Endothelial cell of umbilical vein (primary cell): ENCODE measurements around the gene PIRT. TPM values are rescaled to one million over a fixed set of nuclear protein-coding genes. Genes with fewer than 3 reads are reported as not detected.

Source experiments
- BruUV-seq: library from RNA; stranded (reverse); fragments of 400-500 nt; replicated peaks from 2 replicates; lab custom pipeline; 2021; lab: Mats Ljungman, UMichigan
- CTCF ChIA-PET: fragments of 300-600, 350-600 bp; sonication (Branson Sonifier 250); formaldehyde crosslinking; loops from one replicate; lab custom pipeline; 2021; ENCODE audit warnings: antibody characterized with exemption, inconsistent platforms; lab: Charles Lee
- POLR2A ChIA-PET: fragments of 300-600, 350-600 bp; sonication (Branson Sonifier 250); formaldehyde crosslinking; loops from one replicate; lab custom pipeline; 2021; ENCODE audit warnings: antibody characterized with exemption, inconsistent platforms; lab: Charles Lee
- DNase-seq: peaks from one replicate; pipeline ENCODE4 v3.0.0-alpha.2; 2011; ENCODE audit warnings: low read depth, low spot score
- FAIRE-seq: peaks from 2 replicates; lab custom pipeline; 2011; peaks lifted over from hg19 to GRCh38; lab: Jason Lieb, UNC
- H2AFZ ChIP-seq: 2 replicates; pipeline ENCODE4 v1.6.0; 2012; ENCODE audit warnings: low read depth, low read length, control low read depth, inconsistent platforms
- H3K27ac ChIP-seq: 2 replicates; pipeline ENCODE4 v1.5.1; 2011; ENCODE audit warnings: low read depth, mild to moderate bottlenecking, control low read depth, low read length, moderate library complexity; ENCODE audit not compliant: insufficient read depth
- H3K27me3 ChIP-seq, 2 experiments: 2 replicates each; pipeline versions ENCODE4 v1.6.0 to v1.6.1; 2011; ENCODE audit warnings: low read length in 2 of 2, mixed read lengths in 1 of 2; ENCODE audit not compliant: control insufficient read depth in 2 of 2, insufficient read depth in 2 of 2
- H3K36me3 ChIP-seq, 2 experiments: 2 replicates in 1 of 2; 3 replicates in 1 of 2; pipeline ENCODE4 v1.5.1; 2011; ENCODE audit warnings: low read length in 2 of 2, mild to moderate bottlenecking in 1 of 2, moderate library complexity in 1 of 2; ENCODE audit not compliant: control insufficient read depth in 2 of 2, insufficient read depth in 2 of 2; ENCODE audit errors: extremely low read depth in 1 of 2
- H3K4me1 ChIP-seq: 3 replicates; pipeline ENCODE4 v1.5.1; 2011; ENCODE audit warnings: mild to moderate bottlenecking, low read length; ENCODE audit not compliant: control insufficient read depth, insufficient read depth; ENCODE audit errors: extremely low read depth
- H3K4me2 ChIP-seq: 2 replicates; pipeline ENCODE4 v1.6.1; 2011; ENCODE audit warnings: low read length, control low read depth, mixed read lengths; ENCODE audit not compliant: insufficient read depth
- H3K4me3 ChIP-seq, 3 experiments: fragments of 200-600 bp in 1 of 3; sonication (generic), shearing (Covaris generic) in 1 of 3; replicated peaks in 1 of 3; 2 replicates each; pipeline ENCODE4 v1.5.1; 2011 to 2016; ENCODE audit warnings: control low read depth in 3 of 3, low read length in 3 of 3, mild to moderate bottlenecking in 2 of 3, inconsistent platforms in 1 of 3, low read depth in 1 of 3, moderate library complexity in 1 of 3; ENCODE audit not compliant: insufficient read depth in 1 of 3
- H3K79me2 ChIP-seq: 2 replicates; pipeline ENCODE4 v1.6.0; 2012; ENCODE audit warnings: low read length, inconsistent platforms; ENCODE audit not compliant: control insufficient read depth, insufficient read depth
- H3K9ac ChIP-seq: replicated peaks from 2 replicates; pipeline ENCODE3; 2011; ENCODE audit warnings: low read length, control low read depth; ENCODE audit not compliant: insufficient read depth; ENCODE audit errors: extremely low read depth
- H3K9me1 ChIP-seq: replicated peaks from 3 replicates; pipeline ENCODE4 v1.6.0; 2011; ENCODE audit warnings: mild to moderate bottlenecking, low read length; ENCODE audit not compliant: control insufficient read depth, insufficient read depth; ENCODE audit errors: extremely low read depth
- H3K9me3 ChIP-seq: replicated peaks from 2 replicates; pipeline ENCODE4 v1.5.1; 2012; ENCODE audit warnings: low read length, inconsistent platforms; ENCODE audit not compliant: control insufficient read depth, insufficient read depth
- H4K20me1 ChIP-seq: replicated peaks from 2 replicates; pipeline ENCODE3; 2011; ENCODE audit warnings: mild to moderate bottlenecking, low read length; ENCODE audit not compliant: control insufficient read depth, insufficient read depth; ENCODE audit errors: extremely low read depth
- EZH2 ChIP-seq: IDR thresholded peaks from 2 replicates; pipeline ENCODE4 v1.6.1; 2012; ENCODE audit warnings: borderline replicate concordance, low read depth, mild to moderate bottlenecking, moderate library complexity, low read length, inconsistent platforms; ENCODE audit not compliant: severe bottlenecking
- FOS ChIP-seq: IDR thresholded peaks from 2 replicates; pipeline ENCODE4 v1.6.1; 2011; ENCODE audit warnings: mild to moderate bottlenecking, low read length, moderate library complexity, borderline replicate concordance; ENCODE audit not compliant: insufficient read depth
- GATA2 ChIP-seq: IDR thresholded peaks from 2 replicates; pipeline ENCODE4 v1.7.0; 2011; ENCODE audit warnings: low read depth, mild to moderate bottlenecking, moderate library complexity, mixed read lengths, low read length; ENCODE audit not compliant: insufficient read length, insufficient read depth
- JUN ChIP-seq: IDR thresholded peaks from 2 replicates; pipeline ENCODE4 v1.6.1; 2011; ENCODE audit warnings: borderline replicate concordance, low read depth; ENCODE audit not compliant: insufficient read length, insufficient read depth
- MYC ChIP-seq: IDR thresholded peaks from one replicate; pipeline ENCODE4 v1.6.1; 2011; ENCODE audit warnings: mild to moderate bottlenecking, low read depth, low read length
- POLR2A ChIP-seq: IDR thresholded peaks from 2 replicates; pipeline ENCODE4 v1.6.1; 2012; ENCODE audit warnings: low read depth, mild to moderate bottlenecking, control low read depth, low read length
- POLR2AphosphoS5 ChIP-seq: IDR thresholded peaks from 2 replicates; pipeline ENCODE4 v1.6.1; 2012; ENCODE audit warnings: low read depth, mild to moderate bottlenecking, control low read depth, low read length, moderate library complexity; ENCODE audit not compliant: insufficient read depth
- dilution Hi-C: fragments of 300-500 bp; cut with MboI; formaldehyde crosslinking; loops from one replicate; pipeline ENCODE4 v1.15.0; 2019; ENCODE audit warnings: low sequenced_read_pairs; ENCODE audit not compliant: extremely low pct_ligation_motif_present
- intact Hi-C: fragments of 100-400 bp; cut with micrococcal nuclease; formaldehyde crosslinking; loops from one replicate; pipeline ENCODE4 v1.10.0; 2022
- polyA plus RNA-seq, 4 experiments: library from polyadenylated mRNA; depleted of rRNA in 3 of 4; stranded (reverse) in 3 of 4; unstranded in 1 of 4; fragments of >200 nt; gene quantifications; 2 replicates each; pipeline versions ENCODE4 v1.2.1 to v1.2.3, GENCODE V29; 2011 to 2012; ENCODE audit warnings: missing spikeins in 1 of 4
- total RNA-seq: library from RNA; stranded (reverse); gene quantifications from 2 replicates; pipeline ENCODE4 v1.2.3, GENCODE V29; 2021
- TF ChIP-seq, protein P1 (sequence below): IDR thresholded peaks from 2 replicates; pipeline ENCODE4 v1.6.1; 2011; ENCODE audit not compliant: insufficient read depth, insufficient read length
- TF ChIP-seq, protein P2 (sequence below), 2 donors: IDR thresholded peaks; 1 replicate in 1 of 2; 2 replicates in 1 of 2; pipeline ENCODE4 v1.5.1; 2011; ENCODE audit warnings: low read length in 2 of 2, mild to moderate bottlenecking in 2 of 2, moderate library complexity in 2 of 2, control low read depth in 1 of 2, inconsistent platforms in 1 of 2, low read depth in 1 of 2; ENCODE audit not compliant: insufficient read depth in 1 of 2; ENCODE audit errors: extremely low read depth in 1 of 2

The PIRT gene
- total and polyA plus RNA-seq, 2 donors (not counting 3 experiments of a cell fraction or from before 2014, with no cell fraction given): not detected

DNA sequence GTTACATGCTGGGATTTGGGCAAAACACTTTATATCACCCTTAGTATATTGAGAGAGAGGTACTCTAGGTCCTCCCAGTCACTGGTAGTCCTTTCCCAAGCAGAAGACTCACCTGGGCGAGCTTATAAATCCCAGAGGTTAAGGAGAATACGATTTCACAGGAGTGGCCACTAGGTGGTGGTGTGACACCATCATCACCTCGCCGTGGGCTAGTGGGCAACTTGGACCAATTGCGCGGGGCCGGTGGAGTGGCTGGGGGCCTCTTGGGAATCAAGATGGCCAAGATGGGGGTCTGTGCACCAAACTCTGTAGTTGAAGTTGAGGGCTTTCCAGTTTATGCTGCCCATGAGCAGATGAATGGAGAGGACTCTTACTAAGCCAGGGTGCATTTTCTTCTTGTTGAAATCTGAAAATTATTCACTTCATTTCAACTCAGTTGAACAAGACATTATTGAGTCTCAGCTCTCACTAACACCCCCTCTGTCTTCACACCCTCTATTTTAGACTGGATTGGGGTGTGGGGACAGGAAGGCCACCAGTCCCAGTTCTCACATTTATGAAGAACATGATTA, 38.2 kb upstream of the PIRT start:
- FAIRE-seq (peak; percentile 63), DNase-seq (peak; percentile 23)
- Histone ChIP-seq H3K4me1 (no peaks in the 10 kb centered on the region), H3K27ac (no peak overlapping the region), H3K9me3 (no peaks in the 10 kb centered on the region), H4K20me1 (no peaks in the 10 kb centered on the region), H2AFZ (no peak overlapping the region), H3K27me3 (no peaks in the 10 kb centered on the region), H3K36me3 (no peaks in the 10 kb centered on the region), H3K9me1 (no peaks in the 10 kb centered on the region), H3K4me2 (no peak overlapping the region), H3K79me2 (no peaks in the 10 kb centered on the region), H3K4me3 (no peak overlapping the region), H3K9ac (no peak overlapping the region)
- POLR2A ChIA-PET: no interaction called here
- no TSS peak for BruUV-seq
- intact Hi-C loops: loop anchor here (1.0 kb wide), 1 partner anchor 1111 kb away; no protein-coding TSS in a partner anchor
- no peak for TF ChIP-seq EZH2
- TF ChIP-seq, protein P1, sequence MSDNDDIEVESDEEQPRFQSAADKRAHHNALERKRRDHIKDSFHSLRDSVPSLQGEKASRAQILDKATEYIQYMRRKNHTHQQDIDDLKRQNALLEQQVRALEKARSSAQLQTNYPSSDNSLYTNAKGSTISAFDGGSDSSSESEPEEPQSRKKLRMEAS: no peak
- TF ChIP-seq, protein P2, sequence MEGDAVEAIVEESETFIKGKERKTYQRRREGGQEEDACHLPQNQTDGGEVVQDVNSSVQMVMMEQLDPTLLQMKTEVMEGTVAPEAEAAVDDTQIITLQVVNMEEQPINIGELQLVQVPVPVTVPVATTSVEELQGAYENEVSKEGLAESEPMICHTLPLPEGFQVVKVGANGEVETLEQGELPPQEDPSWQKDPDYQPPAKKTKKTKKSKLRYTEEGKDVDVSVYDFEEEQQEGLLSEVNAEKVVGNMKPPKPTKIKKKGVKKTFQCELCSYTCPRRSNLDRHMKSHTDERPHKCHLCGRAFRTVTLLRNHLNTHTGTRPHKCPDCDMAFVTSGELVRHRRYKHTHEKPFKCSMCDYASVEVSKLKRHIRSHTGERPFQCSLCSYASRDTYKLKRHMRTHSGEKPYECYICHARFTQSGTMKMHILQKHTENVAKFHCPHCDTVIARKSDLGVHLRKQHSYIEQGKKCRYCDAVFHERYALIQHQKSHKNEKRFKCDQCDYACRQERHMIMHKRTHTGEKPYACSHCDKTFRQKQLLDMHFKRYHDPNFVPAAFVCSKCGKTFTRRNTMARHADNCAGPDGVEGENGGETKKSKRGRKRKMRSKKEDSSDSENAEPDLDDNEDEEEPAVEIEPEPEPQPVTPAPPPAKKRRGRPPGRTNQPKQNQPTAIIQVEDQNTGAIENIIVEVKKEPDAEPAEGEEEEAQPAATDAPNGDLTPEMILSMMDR (IDR thresholded peaks at IDR 0.05; ENCODE audit: extremely low read depth in 1 of 2, insufficient read depth in 1 of 2, low read depth in 1 of 2, low read length in 2 of 2): peak; percentile 25 to 65
- dilution Hi-C loops: no loop called here
- CTCF ChIA-PET: interaction anchor here (0.6 to 4.7 kb wide), 19 partner anchors 9 to 1144 kb away, joined by 3 to 78 read pairs (median 3); partner anchors contain the start of genes MAP2K4 and ZNF18

DNA sequence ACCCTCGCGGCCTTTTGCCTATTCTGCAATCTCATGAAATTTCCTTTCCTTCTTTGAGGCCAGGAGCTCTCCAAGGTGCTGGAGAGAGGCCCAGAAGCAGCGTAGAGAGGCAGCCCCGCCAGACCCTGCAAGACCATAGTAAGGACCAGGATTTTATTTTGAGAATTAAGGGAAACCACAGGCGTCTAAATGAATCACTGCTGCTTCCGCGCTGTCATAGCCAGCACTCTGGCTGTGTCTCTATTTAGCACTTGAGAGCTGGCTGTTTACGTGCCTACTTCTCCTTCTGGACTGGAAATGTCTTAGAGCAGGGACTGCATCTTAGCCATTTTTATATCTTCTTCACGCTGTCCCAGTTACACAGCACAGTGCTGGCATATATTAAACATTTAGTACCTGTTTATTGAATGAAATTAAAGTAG, 37.6 kb upstream of the PIRT start:
- CTCF ChIA-PET: interaction anchor here (0.6 to 4.7 kb wide), 20 partner anchors 9 to 1145 kb away, joined by 3 to 78 read pairs (median 3); partner anchors contain the start of genes MAP2K4 and ZNF18
- Histone ChIP-seq H2AFZ (no peak overlapping the region), H3K9me3 (no peaks in the 10 kb centered on the region), H3K27me3 (no peaks in the 10 kb centered on the region), H3K9ac (no peak overlapping the region), H3K79me2 (no peaks in the 10 kb centered on the region), H3K9me1 (no peaks in the 10 kb centered on the region), H3K27ac (no peak overlapping the region), H4K20me1 (no peaks in the 10 kb centered on the region), H3K4me2 (no peak overlapping the region), H3K4me3 (no peak overlapping the region), H3K4me1 (no peaks in the 10 kb centered on the region), H3K36me3 (no peaks in the 10 kb centered on the region)
- dilution Hi-C loops (no loop called here), intact Hi-C loops (no loop called here)
- DNase-seq: no peak
- TF ChIP-seq, protein P1: no peak
- TF ChIP-seq MYC: no peak
- no peak for TF ChIP-seq JUN
- no peak for TF ChIP-seq FOS
- no peak for TF ChIP-seq EZH2
- TF ChIP-seq POLR2A: no peak
- no peak for TF ChIP-seq GATA2
- TF ChIP-seq, protein P2 (IDR thresholded peaks at IDR 0.05; ENCODE audit: extremely low read depth in 1 of 2, insufficient read depth in 1 of 2, low read depth in 1 of 2, low read length in 2 of 2): no peak
- no peak for TF ChIP-seq POLR2AphosphoS5
- no TSS peak for BruUV-seq
- no peak for FAIRE-seq
- POLR2A ChIA-PET: no interaction called here
